Transverse colon (tissue), 3 donors: ENCODE measurements around the gene TSPAN17.

Experiments
- POLR2A ChIP-seq: fragments of 450-650 bp; IDR thresholded peaks from one replicate; pipeline ENCODE4 v1.6.1; 2016; ENCODE audit warnings: antibody characterized with exemption, mild to moderate bottlenecking, moderate library complexity
- TF ChIP-seq, protein P1 (sequence below), 5 experiments: fragments of 200-600 bp in 3 of 5; fragments of 450-650 bp in 2 of 5; sonication (generic) in 3 of 5; IDR thresholded peaks; 1 replicate in 2 of 5; 2 replicates in 3 of 5; pipeline ENCODE4 v1.5.1; 2016 to 2017; ENCODE audit warnings: antibody characterized with exemption in 5 of 5, inconsistent platforms in 3 of 5, mild to moderate bottlenecking in 2 of 5, moderate library complexity in 1 of 5

- TF ChIP-seq, protein P1, sequence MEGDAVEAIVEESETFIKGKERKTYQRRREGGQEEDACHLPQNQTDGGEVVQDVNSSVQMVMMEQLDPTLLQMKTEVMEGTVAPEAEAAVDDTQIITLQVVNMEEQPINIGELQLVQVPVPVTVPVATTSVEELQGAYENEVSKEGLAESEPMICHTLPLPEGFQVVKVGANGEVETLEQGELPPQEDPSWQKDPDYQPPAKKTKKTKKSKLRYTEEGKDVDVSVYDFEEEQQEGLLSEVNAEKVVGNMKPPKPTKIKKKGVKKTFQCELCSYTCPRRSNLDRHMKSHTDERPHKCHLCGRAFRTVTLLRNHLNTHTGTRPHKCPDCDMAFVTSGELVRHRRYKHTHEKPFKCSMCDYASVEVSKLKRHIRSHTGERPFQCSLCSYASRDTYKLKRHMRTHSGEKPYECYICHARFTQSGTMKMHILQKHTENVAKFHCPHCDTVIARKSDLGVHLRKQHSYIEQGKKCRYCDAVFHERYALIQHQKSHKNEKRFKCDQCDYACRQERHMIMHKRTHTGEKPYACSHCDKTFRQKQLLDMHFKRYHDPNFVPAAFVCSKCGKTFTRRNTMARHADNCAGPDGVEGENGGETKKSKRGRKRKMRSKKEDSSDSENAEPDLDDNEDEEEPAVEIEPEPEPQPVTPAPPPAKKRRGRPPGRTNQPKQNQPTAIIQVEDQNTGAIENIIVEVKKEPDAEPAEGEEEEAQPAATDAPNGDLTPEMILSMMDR (IDR thresholded peaks at IDR 0.05), result no peak
- no peak for TF ChIP-seq POLR2A
Observed at GRCh38 chr5:176671399-176671798, 24.1 kb downstream of the TSPAN17 start.
